K562 (cell line): ENCODE data around the gene FAM53B. TPM values are rescaled to one million over a fixed set of nuclear protein-coding genes. Genes with fewer than 3 reads are reported as not detected.
A peak's percentile ranks its signal among the peaks of the same experiment; 100 is the strongest.

Source experiments
- ATAC-seq: fragments of 200-7000 bp; cut with Tn5 transposase; 3 replicates; pipeline ENCODE4 v1.9.1; 2020; ENCODE audit warnings: moderate library complexity
- BruUV-seq: library from RNA; stranded (reverse); fragments of 400-500 nt; replicated peaks from 2 replicates; lab custom pipeline; 2021; lab: Mats Ljungman, UMichigan
- CTCF ChIA-PET: fragments of 300-600 bp; formaldehyde crosslinking; extraction: SDS; loops from one replicate; lab custom pipeline; 2021; ENCODE audit warnings: low intra/inter-chr PET ratio; lab: Yijun Ruan, JAX
- POLR2A ChIA-PET: fragments of 300-600, 350-650 bp; sonication (Branson Sonifier 250); formaldehyde crosslinking; extraction: SDS; loops from one replicate; lab custom pipeline; 2021; ENCODE audit warnings: antibody characterized with exemption, inconsistent platforms; lab: Yijun Ruan, JAX
- DNase-seq, 4 experiments: peaks; one replicate each; pipeline versions ENCODE4 v3.0.0 to v3.0.0-alpha.2; 2011 to 2018; ENCODE audit warnings: low spot score in 3 of 4, mixed read lengths in 3 of 4; ENCODE audit errors: extremely low read depth in 1 of 4
- FAIRE-seq: peaks from 2 replicates; lab custom pipeline; 2011; peaks lifted over from hg19 to GRCh38; lab: Jason Lieb, UNC
- H2AFZ ChIP-seq: 2 replicates; pipeline ENCODE4 v1.6.0; 2011; ENCODE audit warnings: low read depth, low read length, control low read depth, inconsistent platforms
- H3K27ac ChIP-seq: fragments of 200-600 bp; 3 replicates; pipeline ENCODE4 v1.8.0; 2011; ENCODE audit warnings: low read depth, mild to moderate bottlenecking, control low read depth, inconsistent platforms, low read length, moderate library complexity, mixed read lengths; ENCODE audit errors: extremely low read depth
- H3K27me3 ChIP-seq, 2 experiments: fragments of 300-600 bp in 1 of 2; 2 replicates in 1 of 2; 3 replicates in 1 of 2; pipeline versions ENCODE4 v1.6.0 to v1.8.0; 2011; ENCODE audit warnings: inconsistent platforms in 2 of 2, low read length in 2 of 2, mild to moderate bottlenecking in 1 of 2, mixed read lengths in 1 of 2, moderate library complexity in 1 of 2; ENCODE audit not compliant: control insufficient read depth in 2 of 2, insufficient read depth in 2 of 2
- H3K36me3 ChIP-seq: fragments of 300-600 bp; 3 replicates; pipeline ENCODE4 v1.8.0; 2011; ENCODE audit warnings: mild to moderate bottlenecking, low read length, inconsistent platforms; ENCODE audit not compliant: control insufficient read depth, insufficient read depth
- H3K4me1 ChIP-seq, 2 experiments: fragments of 200-600 bp in 1 of 2; replicated peaks in 1 of 2; 2 replicates in 1 of 2; 3 replicates in 1 of 2; pipeline versions ENCODE4 v1.5.1 to v1.8.0; 2011; ENCODE audit warnings: inconsistent platforms in 2 of 2, low read length in 2 of 2, mild to moderate bottlenecking in 1 of 2, mixed read lengths in 1 of 2, moderate library complexity in 1 of 2; ENCODE audit not compliant: control insufficient read depth in 2 of 2, insufficient read depth in 2 of 2
- H3K4me2 ChIP-seq: 2 replicates; pipeline ENCODE4 v1.6.1; 2011; ENCODE audit warnings: low read length, control low read depth, inconsistent platforms, mixed read lengths; ENCODE audit not compliant: insufficient read depth
- H3K4me3 ChIP-seq: fragments of 200-600 bp; sonication (generic), shearing (Covaris generic); 2 replicates; pipeline ENCODE4 v1.5.1; 2016; ENCODE audit warnings: control low read depth, inconsistent platforms
- H3K79me2 ChIP-seq: fragments of 200-600 bp; 3 replicates; pipeline ENCODE4 v1.8.0; 2011; ENCODE audit warnings: low read length, inconsistent platforms; ENCODE audit not compliant: control insufficient read depth, insufficient read depth
- H3K9ac ChIP-seq, 2 experiments: 2 replicates each; pipeline versions ENCODE4 v1.6.0 to v1.6.1; 2011; ENCODE audit warnings: low read depth in 2 of 2, low read length in 2 of 2, control low read depth in 1 of 2, inconsistent platforms in 1 of 2, mild to moderate bottlenecking in 1 of 2, mixed read lengths in 1 of 2; ENCODE audit not compliant: insufficient read depth in 1 of 2
- H3K9me1 ChIP-seq: one replicate; pipeline ENCODE4 v1.6.0; 2011; ENCODE audit warnings: inconsistent platforms, mild to moderate bottlenecking, low read length, moderate library complexity; ENCODE audit not compliant: control insufficient read depth, insufficient read depth
- H3K9me3 ChIP-seq: replicated peaks from 2 replicates; pipeline ENCODE4 v1.5.1; 2011; ENCODE audit warnings: low read depth, low read length, inconsistent platforms; ENCODE audit not compliant: control insufficient read depth, insufficient read depth
- H4K20me1 ChIP-seq: replicated peaks from 2 replicates; pipeline ENCODE4 v1.6.1; 2011; ENCODE audit warnings: low read length, inconsistent platforms, mixed read lengths; ENCODE audit not compliant: control insufficient read depth, insufficient read depth
- FOXO4 ChIP-seq: fragments of 450-650 bp; formaldehyde crosslinking; IDR thresholded peaks from 2 replicates; pipeline ENCODE4 v1.4.0; 2020; ENCODE audit warnings: mild to moderate bottlenecking, moderate library complexity
- GATAD2B ChIP-seq: fragments of 450-650 bp; IDR thresholded peaks from 2 replicates; pipeline ENCODE4 v1.6.1; 2017; ENCODE audit warnings: mild to moderate bottlenecking, borderline replicate concordance
- HDAC6 ChIP-seq: IDR thresholded peaks from 2 replicates; pipeline ENCODE4 v1.6.1; 2012; ENCODE audit warnings: low read depth, mild to moderate bottlenecking, control low read depth, inconsistent platforms, low read length, moderate library complexity
- IRF2 ChIP-seq: sonication (generic); formaldehyde crosslinking; IDR thresholded peaks from 2 replicates; pipeline ENCODE4 v1.8.1; 2022; ENCODE audit warnings: mild to moderate bottlenecking, missing genetic modification reagents
- LEF1 ChIP-seq: fragments of 450-650 bp; IDR thresholded peaks from 2 replicates; pipeline ENCODE4 v1.6.1; 2016; ENCODE audit warnings: mild to moderate bottlenecking
- ZNF217 ChIP-seq: sonication (generic); formaldehyde crosslinking; IDR thresholded peaks from 2 replicates; pipeline ENCODE4 v1.8.0; 2022; ENCODE audit warnings: mild to moderate bottlenecking, missing genetic modification reagents
- ZNF431 ChIP-seq: sonication (generic); formaldehyde crosslinking; IDR thresholded peaks from 2 replicates; pipeline ENCODE4 v1.8.0; 2022; ENCODE audit warnings: mild to moderate bottlenecking, missing genetic modification reagents
- ZNF583 ChIP-seq: fragments of 250-450 bp; sonication (Bioruptor Pico); IDR thresholded peaks from 2 replicates; pipeline ENCODE4 v1.4.0; 2020
- WGBS: fragments of 100-300 bp; shearing (Covaris generic); methylation state at CpG from one replicate; pipeline ENCODE4 v1.1.6; 2016; ENCODE audit warnings: low coverage, mixed read lengths; ENCODE audit not compliant: insufficient coverage; ENCODE audit errors: missing lambda C conversion rate; 5-methylcytosine and 5-hydroxymethylcytosine counted together
- in situ Hi-C: fragments of 300-500 bp; cut with MboI; formaldehyde crosslinking; loops from 4 replicates; pipeline ENCODE4 v1.15.0; 2018; ENCODE audit warnings: inconsistent platforms, mixed read lengths
- intact Hi-C: fragments of 100-400 bp; cut with micrococcal nuclease; formaldehyde crosslinking; loops from 2 replicates; pipeline ENCODE4 v1.14.2; 2022
- polyA plus RNA-seq, 8 experiments: library from polyadenylated mRNA; depleted of rRNA in 4 of 8; stranded (reverse) in 5 of 8; unstranded in 3 of 8; fragments of >200 nt; fragmentation: Nextera tagmentation in 2 of 8; fragmentation: Illumina TruSeq in 1 of 8; extraction: Ambion mirVana in 2 of 8; extraction: Trizol in 1 of 8; gene quantifications; 2 replicates each; pipeline versions ENCODE4 v1.2.1 to v1.2.3, GENCODE V29; 2011 to 2014; ENCODE audit warnings: inconsistent platforms in 1 of 8, missing spikeins in 1 of 8
- total RNA-seq, 7 experiments: library from RNA; depleted of rRNA in 6 of 7; stranded (reverse); fragments of >200 nt in 6 of 7; fragmentation: Illumina TruSeq in 2 of 7; extraction: Trizol in 2 of 7; gene quantifications; 2 replicates each; pipeline versions ENCODE4 v1.2.1 to v1.2.3, GENCODE V29; 2011 to 2021; ENCODE audit warnings: low replicate concordance in 1 of 7
- TF ChIP-seq, protein P1 (sequence below): fragments of 450-650 bp; IDR thresholded peaks from 2 replicates; pipeline ENCODE4 v1.6.1; 2016; ENCODE audit warnings: mild to moderate bottlenecking, moderate library complexity

FAM53B gene
- total and polyA plus RNA-seq, 9 of the 15 experiments (the other 6 are each of a cell fraction or from before 2014, with no cell fraction given) = 0.03 to 16.5 (median 5.0) TPM

DNA sequence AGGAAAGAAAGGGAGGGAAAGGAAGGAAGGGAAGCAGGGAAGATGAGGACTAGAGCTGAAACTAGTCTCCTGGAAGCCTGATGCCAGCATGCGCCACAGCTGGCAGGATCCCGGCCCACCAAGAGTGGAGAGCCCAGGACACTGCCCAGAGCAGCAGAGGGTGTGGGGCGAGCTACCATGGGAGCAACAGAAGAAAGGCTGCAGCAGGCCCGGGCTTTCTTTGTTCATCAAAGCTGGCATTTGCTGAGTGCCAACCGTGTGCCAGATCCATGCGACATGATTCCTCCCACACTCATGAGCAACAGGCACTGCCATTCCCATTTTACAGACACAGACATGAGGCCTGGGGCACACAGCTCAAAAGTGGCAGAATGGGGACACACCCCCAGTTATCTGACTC lies 68.9 kb downstream of the FAM53B start (continued):
- no peak for TF ChIP-seq FOXO4
- no peak for TF ChIP-seq GATAD2B
- no peak for TF ChIP-seq ZNF583 (CRISPR knock-in tag)
- TF ChIP-seq ZNF217 (CRISPR knock-in tag) = no peak

DNA sequence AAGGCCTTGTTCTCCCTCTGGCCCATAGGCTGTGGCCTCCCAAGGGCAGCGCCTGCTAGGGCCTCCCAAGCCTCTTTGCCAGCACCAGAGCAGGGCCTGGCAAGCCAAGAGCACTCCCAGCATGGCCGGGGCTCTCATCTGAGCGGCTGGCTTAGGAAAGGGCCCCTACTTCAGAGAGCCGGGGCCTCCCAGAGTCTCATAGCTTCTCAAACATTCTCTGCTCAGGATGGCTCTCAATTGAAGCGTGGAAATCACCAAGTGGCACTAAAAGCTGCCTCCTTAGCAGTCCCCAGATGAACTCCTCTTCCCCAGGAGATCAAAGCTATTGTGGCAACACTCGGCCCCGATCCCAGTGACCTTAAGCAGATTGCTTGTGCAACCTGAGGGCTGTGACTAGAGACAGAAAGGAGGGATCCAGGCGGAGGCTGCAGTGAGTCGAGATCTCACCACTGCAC lies 69.4 kb downstream of the FAM53B start:
- BruUV-seq = no TSS peak
- 83% methylated on average over 3 of the region's 9 CpGs for WGBS
- no peak for TF ChIP-seq HDAC6
- TF ChIP-seq, protein P1, sequence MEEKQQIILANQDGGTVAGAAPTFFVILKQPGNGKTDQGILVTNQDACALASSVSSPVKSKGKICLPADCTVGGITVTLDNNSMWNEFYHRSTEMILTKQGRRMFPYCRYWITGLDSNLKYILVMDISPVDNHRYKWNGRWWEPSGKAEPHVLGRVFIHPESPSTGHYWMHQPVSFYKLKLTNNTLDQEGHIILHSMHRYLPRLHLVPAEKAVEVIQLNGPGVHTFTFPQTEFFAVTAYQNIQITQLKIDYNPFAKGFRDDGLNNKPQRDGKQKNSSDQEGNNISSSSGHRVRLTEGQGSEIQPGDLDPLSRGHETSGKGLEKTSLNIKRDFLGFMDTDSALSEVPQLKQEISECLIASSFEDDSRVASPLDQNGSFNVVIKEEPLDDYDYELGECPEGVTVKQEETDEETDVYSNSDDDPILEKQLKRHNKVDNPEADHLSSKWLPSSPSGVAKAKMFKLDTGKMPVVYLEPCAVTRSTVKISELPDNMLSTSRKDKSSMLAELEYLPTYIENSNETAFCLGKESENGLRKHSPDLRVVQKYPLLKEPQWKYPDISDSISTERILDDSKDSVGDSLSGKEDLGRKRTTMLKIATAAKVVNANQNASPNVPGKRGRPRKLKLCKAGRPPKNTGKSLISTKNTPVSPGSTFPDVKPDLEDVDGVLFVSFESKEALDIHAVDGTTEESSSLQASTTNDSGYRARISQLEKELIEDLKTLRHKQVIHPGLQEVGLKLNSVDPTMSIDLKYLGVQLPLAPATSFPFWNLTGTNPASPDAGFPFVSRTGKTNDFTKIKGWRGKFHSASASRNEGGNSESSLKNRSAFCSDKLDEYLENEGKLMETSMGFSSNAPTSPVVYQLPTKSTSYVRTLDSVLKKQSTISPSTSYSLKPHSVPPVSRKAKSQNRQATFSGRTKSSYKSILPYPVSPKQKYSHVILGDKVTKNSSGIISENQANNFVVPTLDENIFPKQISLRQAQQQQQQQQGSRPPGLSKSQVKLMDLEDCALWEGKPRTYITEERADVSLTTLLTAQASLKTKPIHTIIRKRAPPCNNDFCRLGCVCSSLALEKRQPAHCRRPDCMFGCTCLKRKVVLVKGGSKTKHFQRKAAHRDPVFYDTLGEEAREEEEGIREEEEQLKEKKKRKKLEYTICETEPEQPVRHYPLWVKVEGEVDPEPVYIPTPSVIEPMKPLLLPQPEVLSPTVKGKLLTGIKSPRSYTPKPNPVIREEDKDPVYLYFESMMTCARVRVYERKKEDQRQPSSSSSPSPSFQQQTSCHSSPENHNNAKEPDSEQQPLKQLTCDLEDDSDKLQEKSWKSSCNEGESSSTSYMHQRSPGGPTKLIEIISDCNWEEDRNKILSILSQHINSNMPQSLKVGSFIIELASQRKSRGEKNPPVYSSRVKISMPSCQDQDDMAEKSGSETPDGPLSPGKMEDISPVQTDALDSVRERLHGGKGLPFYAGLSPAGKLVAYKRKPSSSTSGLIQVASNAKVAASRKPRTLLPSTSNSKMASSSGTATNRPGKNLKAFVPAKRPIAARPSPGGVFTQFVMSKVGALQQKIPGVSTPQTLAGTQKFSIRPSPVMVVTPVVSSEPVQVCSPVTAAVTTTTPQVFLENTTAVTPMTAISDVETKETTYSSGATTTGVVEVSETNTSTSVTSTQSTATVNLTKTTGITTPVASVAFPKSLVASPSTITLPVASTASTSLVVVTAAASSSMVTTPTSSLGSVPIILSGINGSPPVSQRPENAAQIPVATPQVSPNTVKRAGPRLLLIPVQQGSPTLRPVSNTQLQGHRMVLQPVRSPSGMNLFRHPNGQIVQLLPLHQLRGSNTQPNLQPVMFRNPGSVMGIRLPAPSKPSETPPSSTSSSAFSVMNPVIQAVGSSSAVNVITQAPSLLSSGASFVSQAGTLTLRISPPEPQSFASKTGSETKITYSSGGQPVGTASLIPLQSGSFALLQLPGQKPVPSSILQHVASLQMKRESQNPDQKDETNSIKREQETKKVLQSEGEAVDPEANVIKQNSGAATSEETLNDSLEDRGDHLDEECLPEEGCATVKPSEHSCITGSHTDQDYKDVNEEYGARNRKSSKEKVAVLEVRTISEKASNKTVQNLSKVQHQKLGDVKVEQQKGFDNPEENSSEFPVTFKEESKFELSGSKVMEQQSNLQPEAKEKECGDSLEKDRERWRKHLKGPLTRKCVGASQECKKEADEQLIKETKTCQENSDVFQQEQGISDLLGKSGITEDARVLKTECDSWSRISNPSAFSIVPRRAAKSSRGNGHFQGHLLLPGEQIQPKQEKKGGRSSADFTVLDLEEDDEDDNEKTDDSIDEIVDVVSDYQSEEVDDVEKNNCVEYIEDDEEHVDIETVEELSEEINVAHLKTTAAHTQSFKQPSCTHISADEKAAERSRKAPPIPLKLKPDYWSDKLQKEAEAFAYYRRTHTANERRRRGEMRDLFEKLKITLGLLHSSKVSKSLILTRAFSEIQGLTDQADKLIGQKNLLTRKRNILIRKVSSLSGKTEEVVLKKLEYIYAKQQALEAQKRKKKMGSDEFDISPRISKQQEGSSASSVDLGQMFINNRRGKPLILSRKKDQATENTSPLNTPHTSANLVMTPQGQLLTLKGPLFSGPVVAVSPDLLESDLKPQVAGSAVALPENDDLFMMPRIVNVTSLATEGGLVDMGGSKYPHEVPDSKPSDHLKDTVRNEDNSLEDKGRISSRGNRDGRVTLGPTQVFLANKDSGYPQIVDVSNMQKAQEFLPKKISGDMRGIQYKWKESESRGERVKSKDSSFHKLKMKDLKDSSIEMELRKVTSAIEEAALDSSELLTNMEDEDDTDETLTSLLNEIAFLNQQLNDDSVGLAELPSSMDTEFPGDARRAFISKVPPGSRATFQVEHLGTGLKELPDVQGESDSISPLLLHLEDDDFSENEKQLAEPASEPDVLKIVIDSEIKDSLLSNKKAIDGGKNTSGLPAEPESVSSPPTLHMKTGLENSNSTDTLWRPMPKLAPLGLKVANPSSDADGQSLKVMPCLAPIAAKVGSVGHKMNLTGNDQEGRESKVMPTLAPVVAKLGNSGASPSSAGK = no peak
- TF ChIP-seq ZNF431 (CRISPR knock-in tag) = no peak
- TF ChIP-seq LEF1 = no peak
- no peak for TF ChIP-seq IRF2 (CRISPR knock-in tag)

More for the DNA sequence above, 69.4 kb downstream of the FAM53B start:
- ATAC-seq (no peak), FAIRE-seq (no peak), DNase-seq (no peak)
- ChIA-PET POLR2A (interaction anchor here (1.3 to 2.4 kb wide), 2 partner anchors 10 to 14 kb away, joined by 3 to 14 read pairs; no protein-coding TSS in a partner anchor), CTCF (no interaction called here)
- intact Hi-C loops (loop anchor here (5.0 to 10.0 kb wide), 3 partner anchors 68 to 130 kb away; partner anchors contain the start of gene FAM53B), in situ Hi-C loops (no loop called here)
- Histone ChIP-seq H3K4me2 (no peak overlapping the region), H3K9me1 (peaks cover 3% of the 10 kb centered on the region), H2AFZ (no peak overlapping the region), H3K4me3 (no peak overlapping the region), H4K20me1 (0 out of 2 replicates have a peak, but pooled peaks cover 5% of the 10 kb centered on the region), H3K36me3 (peaks cover 16% of the 10 kb centered on the region; the same call in 2 of the 3 replicates), H3K9ac (peak overlapping the region in 1 of 2 experiments; percentile 58; a peak in 2 of 4 replicates), H3K9me3 (no peaks in the 10 kb centered on the region), H3K4me1 (peaks cover 10 to 24% of the 10 kb centered on the region in 2 experiments; a peak in 4 of 5 replicates), H3K27me3 (no peaks in the 10 kb centered on the region), H3K27ac (no peak overlapping the region), H3K79me2 (peaks cover 10% of the 10 kb centered on the region)
